IMR-90 (cell line): ENCODE results near the gene C1orf74.

Experiments
- CTCF ChIP-seq: conservative IDR thresholded peaks from 2 replicates; pipeline ENCODE4 v1.5.1; 2012; ENCODE audit warnings: mild to moderate bottlenecking, low read depth, low read length, improper control_type of control experiment
- ELK1 ChIP-seq: fragments of 150-350 bp; IDR thresholded peaks from 2 replicates; pipeline ENCODE4 v1.6.1; 2016; ENCODE audit warnings: low read depth, mild to moderate bottlenecking, low read length, moderate library complexity, borderline replicate concordance
- POLR2A ChIP-seq: IDR thresholded peaks from 2 replicates; pipeline ENCODE4 v1.6.1; 2012; ENCODE audit warnings: mild to moderate bottlenecking, low read depth, low read length
- RAD21 ChIP-seq: IDR thresholded peaks from 2 replicates; pipeline ENCODE4 v1.6.1; 2012; ENCODE audit warnings: low read length, improper control_type of control experiment

GRCh38 chr1:209819058-209819457 is 34.7 kb upstream of the C1orf74 start:
- TF ChIP-seq ELK1 (no peak), RAD21 (no peak), POLR2A (no peak), CTCF (no peak)
